Stomach (tissue), 9 donors: ENCODE measurements around the gene ABLIM3. TPM values are rescaled to one million over a fixed set of nuclear protein-coding genes. Genes with fewer than 3 reads are reported as not detected.

ENCODE experiments used
- DNase-seq, 2 donors: peaks; one replicate each; pipeline versions ENCODE4 v3.0.0 to v3.0.0-alpha.2; 2013 to 2019
- H3K27ac ChIP-seq, 5 donors: fragments of 200-600 bp in 4 of 5; sonication (generic) in 4 of 5; one replicate each; pipeline ENCODE4 v1.5.1; 2013 to 2019; ENCODE audit warnings: mild to moderate bottlenecking in 1 of 5, moderate library complexity in 1 of 5
- H3K27me3 ChIP-seq, 3 donors: fragments of 200-600 bp; sonication (generic); one replicate each; pipeline ENCODE4 v1.5.1; 2017 to 2019; ENCODE audit warnings: mixed run types in 1 of 3
- H3K36me3 ChIP-seq, 4 donors: fragments of 200-600 bp; sonication (generic); 1 replicate in 3 of 4; 2 replicates in 1 of 4; pipeline ENCODE4 v1.5.1; 2016 to 2019
- H3K4me1 ChIP-seq, 4 donors: fragments of 200-600 bp; sonication (generic); one replicate each; pipeline ENCODE4 v1.5.1; 2016 to 2019
- H3K4me3 ChIP-seq, 4 donors: fragments of 200-600 bp; sonication (generic) in 3 of 4; one replicate each; pipeline ENCODE4 v1.5.1; 2016 to 2019; ENCODE audit warnings: mild to moderate bottlenecking in 1 of 4
- H3K9me3 ChIP-seq, 4 donors: fragments of 200-600 bp; sonication (generic); one replicate each; pipeline ENCODE4 v1.5.1; 2016 to 2019
- EP300 ChIP-seq: sonication (generic); formaldehyde crosslinking; IDR thresholded peaks from one replicate; pipeline ENCODE4 v1.6.1; 2017; ENCODE audit warnings: antibody characterized with exemption
- POLR2A ChIP-seq, 4 donors: fragments of 450-650 bp; IDR thresholded peaks; one replicate each; pipeline ENCODE4 v1.6.1; 2016; ENCODE audit warnings: antibody characterized with exemption in 4 of 4, control low read depth in 2 of 4, mild to moderate bottlenecking in 1 of 4, moderate library complexity in 1 of 4
- POLR2AphosphoS5 ChIP-seq, 3 donors: sonication (generic); formaldehyde crosslinking; IDR thresholded peaks; one replicate each; pipeline ENCODE4 v1.6.1; 2016; ENCODE audit warnings: antibody characterized with exemption in 3 of 3
- WGBS, 5 donors: extraction: QIAGEN DNeasy Blood & Tissue Kit in 3 of 5; methylation state at CpG; one replicate each; pipeline versions ENCODE4 v1.1.5 to v1.1.7; 2013 to 2018; 5-methylcytosine and 5-hydroxymethylcytosine counted together
- intact Hi-C: fragments of 100-400 bp; cut with DNase I; formaldehyde crosslinking; loops from one replicate; pipeline ENCODE4 v1.15.1; 2023; ENCODE audit warnings: low total_unique reads
- polyA plus RNA-seq, 3 donors: library from polyadenylated mRNA; stranded (reverse); fragments of 200-250 nt; gene quantifications; one replicate each; pipeline ENCODE4 v1.2.3, GENCODE V29; 2013
- total RNA-seq, 5 donors: library from RNA; depleted of rRNA; stranded (reverse); fragments of >200 nt; gene quantifications; one replicate each; pipeline versions ENCODE4 v1.1.0 to v1.2.3, GENCODE V29; 2014 to 2016
- TF ChIP-seq, protein P1 (sequence below), 7 experiments: fragments of 450-650 bp in 4 of 7; fragments of 200-600 bp in 3 of 7; sonication (generic) in 3 of 7; IDR thresholded peaks; one replicate each; pipeline ENCODE4 v1.5.1; 2016 to 2019; ENCODE audit warnings: antibody characterized with exemption in 7 of 7, control low read depth in 2 of 7, mild to moderate bottlenecking in 1 of 7
- donor health status: healthy with polysubstance abuse.
- donor health status: Bipolar disorder and iron deficiency.
- donor health status: healthy.

ABLIM3 gene
- total and polyA plus RNA-seq, 8 donors: 4.6 to 21.4 (median 10.3) TPM

GRCh38 chr5:149133795-149134777 is 7.2 kb upstream of the ABLIM3 start:
- Histone ChIP-seq H3K27ac (peak overlapping the region in 3 of 5 donors; percentile 5 to 42 (median 36)), H3K9me3 (no peaks in the 10 kb centered on the region), H3K4me3 (no peak overlapping the region), H3K4me1 (peaks cover 0 to 12% (median 0%) of the 10 kb centered on the region in 4 donors), H3K36me3 (no peaks in the 10 kb centered on the region), H3K27me3 (peaks cover 0 to 6% (median 0%) of the 10 kb centered on the region in 3 donors)
- intact Hi-C loops: no loop called here
- 50 to 60% (median 54%) methylated on average over 10 to 11 of the region's 11 CpGs for WGBS, 5 donors
- TF ChIP-seq, protein P1, sequence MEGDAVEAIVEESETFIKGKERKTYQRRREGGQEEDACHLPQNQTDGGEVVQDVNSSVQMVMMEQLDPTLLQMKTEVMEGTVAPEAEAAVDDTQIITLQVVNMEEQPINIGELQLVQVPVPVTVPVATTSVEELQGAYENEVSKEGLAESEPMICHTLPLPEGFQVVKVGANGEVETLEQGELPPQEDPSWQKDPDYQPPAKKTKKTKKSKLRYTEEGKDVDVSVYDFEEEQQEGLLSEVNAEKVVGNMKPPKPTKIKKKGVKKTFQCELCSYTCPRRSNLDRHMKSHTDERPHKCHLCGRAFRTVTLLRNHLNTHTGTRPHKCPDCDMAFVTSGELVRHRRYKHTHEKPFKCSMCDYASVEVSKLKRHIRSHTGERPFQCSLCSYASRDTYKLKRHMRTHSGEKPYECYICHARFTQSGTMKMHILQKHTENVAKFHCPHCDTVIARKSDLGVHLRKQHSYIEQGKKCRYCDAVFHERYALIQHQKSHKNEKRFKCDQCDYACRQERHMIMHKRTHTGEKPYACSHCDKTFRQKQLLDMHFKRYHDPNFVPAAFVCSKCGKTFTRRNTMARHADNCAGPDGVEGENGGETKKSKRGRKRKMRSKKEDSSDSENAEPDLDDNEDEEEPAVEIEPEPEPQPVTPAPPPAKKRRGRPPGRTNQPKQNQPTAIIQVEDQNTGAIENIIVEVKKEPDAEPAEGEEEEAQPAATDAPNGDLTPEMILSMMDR (IDR thresholded peaks at IDR 0.05): no peak
- TF ChIP-seq POLR2AphosphoS5 (IDR thresholded peaks at IDR 0.05) (peak in 2 of 3 donors; percentile 8 to 71), POLR2A (IDR thresholded peaks at IDR 0.05) (no peak), EP300 (no peak)
- DNase-seq: peak in 1 of 2 donors; percentile 55

DNA sequence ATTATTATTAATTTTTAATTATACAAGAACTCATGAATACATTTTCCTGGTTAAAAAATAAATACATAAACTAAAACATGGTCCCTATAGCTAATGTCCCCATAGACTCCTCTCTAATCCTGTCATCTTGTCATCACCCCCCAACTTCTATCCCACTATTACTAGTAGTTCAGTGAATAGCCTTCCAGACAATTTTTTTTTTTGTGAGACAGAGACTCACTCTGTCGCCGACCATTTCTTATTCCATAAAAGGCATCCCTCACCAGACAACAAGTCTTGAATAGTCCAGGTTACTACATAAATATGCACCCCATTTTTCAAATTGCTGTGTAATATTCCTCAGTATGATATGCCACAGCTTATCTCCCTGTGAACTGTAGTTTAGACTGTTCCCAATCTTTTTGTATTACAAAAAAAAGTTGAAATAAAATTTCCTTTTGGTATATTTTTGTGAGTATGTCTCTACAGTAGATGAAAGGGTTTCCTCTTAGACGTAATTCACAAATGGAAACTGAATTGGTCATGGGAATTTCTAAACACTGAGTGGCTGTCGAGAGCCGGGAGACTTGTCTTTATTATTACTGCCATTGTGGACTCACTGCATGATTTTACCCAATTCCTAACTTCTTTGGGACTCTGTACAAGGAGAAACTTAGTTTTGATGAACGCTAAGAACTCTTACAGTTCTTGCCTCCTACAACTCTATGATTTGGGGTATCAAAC is 6.4 kb upstream of the ABLIM3 start:
- Histone ChIP-seq H3K36me3 (no peaks in the 10 kb centered on the region), H3K27ac (peak overlapping the region in 2 of 5 donors; percentile 33 to 36), H3K4me1 (peaks cover 0 to 12% (median 0%) of the 10 kb centered on the region in 4 donors), H3K9me3 (no peaks in the 10 kb centered on the region), H3K4me3 (no peak overlapping the region), H3K27me3 (peaks cover 0 to 6% (median 0%) of the 10 kb centered on the region in 3 donors)
- DNase-seq: no peak
- TF ChIP-seq POLR2A (IDR thresholded peaks at IDR 0.05) (no peak), POLR2AphosphoS5 (IDR thresholded peaks at IDR 0.05) (no peak), EP300 (no peak)
- TF ChIP-seq, protein P1 (IDR thresholded peaks at IDR 0.05): no peak
- intact Hi-C loops: no loop called here
- WGBS, 5 donors: 75 to 81% (median 77%) methylated on average over 6 of the region's 6 CpGs

DNA sequence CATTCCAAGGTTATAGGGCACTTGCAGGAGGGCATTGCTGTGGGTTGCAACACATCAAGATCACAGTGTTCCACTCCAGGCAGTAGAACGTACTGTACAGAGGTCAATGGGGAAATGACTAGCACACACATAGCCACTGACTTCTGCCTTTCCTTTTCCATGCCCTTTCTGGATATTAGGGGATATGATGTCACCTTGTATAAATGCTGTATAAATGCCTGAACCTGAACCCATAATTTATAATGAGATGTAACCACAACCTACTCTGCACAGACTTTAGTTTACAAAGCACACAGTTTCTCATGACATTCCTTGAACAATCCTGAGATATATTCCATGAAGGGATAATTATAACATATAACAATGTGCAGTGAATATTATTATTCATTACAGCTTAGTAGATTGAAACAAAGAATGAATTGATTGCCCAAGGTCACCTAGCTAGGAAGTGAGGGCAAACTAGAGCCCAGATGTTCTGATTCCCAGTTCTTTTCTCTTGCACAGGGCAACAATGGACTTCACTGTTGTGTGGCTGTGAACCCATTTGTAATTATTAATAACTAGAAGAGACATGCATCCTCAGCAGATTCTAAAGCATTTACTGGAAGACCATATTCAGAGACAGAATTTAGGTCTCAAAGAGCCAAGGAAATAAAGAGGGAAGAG is 5.6 kb upstream of the ABLIM3 start:
- Histone ChIP-seq H3K27me3 (peaks cover 0 to 6% (median 0%) of the 10 kb centered on the region in 3 donors), H3K9me3 (no peaks in the 10 kb centered on the region), H3K27ac (peak overlapping the region in 1 of 5 donors; percentile 13), H3K4me1 (peaks cover 0 to 12% (median 0%) of the 10 kb centered on the region in 4 donors), H3K36me3 (no peaks in the 10 kb centered on the region), H3K4me3 (no peak overlapping the region)
- no peak for DNase-seq
- 53 to 83% (median 79%) methylated on average over 1 of the region's 1 CpG for WGBS, 5 donors
- TF ChIP-seq POLR2AphosphoS5 (IDR thresholded peaks at IDR 0.05) (peak in 1 of 3 donors; percentile 24), POLR2A (IDR thresholded peaks at IDR 0.05) (no peak), EP300 (no peak)
- TF ChIP-seq, protein P1 (IDR thresholded peaks at IDR 0.05): no peak
- intact Hi-C loops: no loop called here
